Ascending aorta (tissue), 2 donors: Measurements from ENCODE around the gene MAN1B1. TPM values are rescaled to one million over a fixed set of nuclear protein-coding genes. Genes with fewer than 3 reads are reported as not detected.

Source experiments
- DNase-seq, 2 donors: peaks; one replicate each; pipeline ENCODE4 v3.0.0-alpha.2; 2019; ENCODE audit warnings: low spot score in 2 of 2
- H3K27ac ChIP-seq, 2 donors: fragments of 200-600 bp; sonication (generic); one replicate each; pipeline ENCODE4 v1.5.1; 2016 to 2017; ENCODE audit warnings: mild to moderate bottlenecking in 1 of 2
- H3K27me3 ChIP-seq: fragments of 200-600 bp; sonication (generic); one replicate; pipeline ENCODE4 v1.5.1; 2017
- H3K36me3 ChIP-seq, 2 donors: fragments of 200-600 bp; sonication (generic); one replicate each; pipeline ENCODE4 v1.5.1; 2016
- H3K4me1 ChIP-seq, 2 donors: fragments of 200-600 bp; sonication (generic); one replicate each; pipeline ENCODE4 v1.5.1; 2016 to 2017; ENCODE audit warnings: mild to moderate bottlenecking in 1 of 2
- H3K4me3 ChIP-seq, 2 donors: fragments of 200-600 bp; sonication (generic); one replicate each; pipeline ENCODE4 v1.5.1; 2016 to 2017; ENCODE audit warnings: mild to moderate bottlenecking in 1 of 2
- H3K9me3 ChIP-seq, 2 donors: fragments of 200-600 bp; sonication (generic); one replicate each; pipeline ENCODE4 v1.5.1; 2016
- CTCF ChIP-seq, 3 experiments: fragments of 200-600 bp in 2 of 3; fragments of 450-650 bp in 1 of 3; sonication (generic) in 2 of 3; IDR thresholded peaks; one replicate each; pipeline ENCODE4 v1.5.1; 2016 to 2019; ENCODE audit warnings: antibody characterized with exemption in 3 of 3, mild to moderate bottlenecking in 1 of 3, moderate library complexity in 1 of 3
- intact Hi-C: fragments of 100-400 bp; cut with DNase I; formaldehyde crosslinking; loops from one replicate; pipeline ENCODE4 v1.15.1; 2023
- total RNA-seq: library from RNA; depleted of rRNA; stranded (reverse); fragments of >200 nt; gene quantifications from one replicate; pipeline ENCODE4 v1.1.0, GENCODE V29; 2016

Gene MAN1B1
- total RNA-seq, 1 donor from 2014 or later: 85.3 TPM

GRCh38 chr9:137045294-137046087 is 41.3 kb upstream of the MAN1B1 start:
- no peak for TF ChIP-seq CTCF (IDR thresholded peaks at IDR 0.05)
- Histone ChIP-seq H3K27me3 (peaks cover 18% of the 10 kb centered on the region), H3K36me3 (peaks cover 3 to 8% of the 10 kb centered on the region in 2 donors), H3K4me3 (peak overlapping the region; percentile 72 to 81), H3K4me1 (peaks cover 5 to 20% of the 10 kb centered on the region in 2 donors), H3K27ac (peak overlapping the region; percentile 29 to 49), H3K9me3 (no peaks in the 10 kb centered on the region)
- DNase-seq: no peak
- intact Hi-C loops: loop anchor here (2.0 kb wide), 1 partner anchor 19 kb away; no protein-coding TSS in a partner anchor

GRCh38 chr9:137046088-137046787 is 40.5 kb upstream of the MAN1B1 start, which contains the start of gene NPDC1:
TSS of gene NPDC1 (minus strand) at chr9:137046177. CDS start at chr9:137045989, 188 bp downstream.
- H3K27me3 ChIP-seq: peaks cover 18% of the 10 kb centered on the region
- H3K36me3 ChIP-seq: peaks cover 0 to 3% of the 10 kb centered on the region in 2 donors
- no peaks in the 10 kb centered on the region for H3K9me3 ChIP-seq
- peak within 1 kb of the TSS; percentile 29 to 49 for H3K27ac ChIP-seq
- DNase-seq: peak in 1 of 2 donors; percentile 87
- intact Hi-C loops: loop anchor here (2.0 kb wide), 1 partner anchor 19 kb away; no protein-coding TSS in a partner anchor
- peak; percentile 75 to 83 (median 78) for TF ChIP-seq CTCF (IDR thresholded peaks at IDR 0.05)
- H3K4me3 ChIP-seq: peak within 1 kb of the TSS; percentile 72 to 81
- peaks cover 5 to 20% of the 10 kb centered on the region in 2 donors for H3K4me1 ChIP-seq

DNA sequence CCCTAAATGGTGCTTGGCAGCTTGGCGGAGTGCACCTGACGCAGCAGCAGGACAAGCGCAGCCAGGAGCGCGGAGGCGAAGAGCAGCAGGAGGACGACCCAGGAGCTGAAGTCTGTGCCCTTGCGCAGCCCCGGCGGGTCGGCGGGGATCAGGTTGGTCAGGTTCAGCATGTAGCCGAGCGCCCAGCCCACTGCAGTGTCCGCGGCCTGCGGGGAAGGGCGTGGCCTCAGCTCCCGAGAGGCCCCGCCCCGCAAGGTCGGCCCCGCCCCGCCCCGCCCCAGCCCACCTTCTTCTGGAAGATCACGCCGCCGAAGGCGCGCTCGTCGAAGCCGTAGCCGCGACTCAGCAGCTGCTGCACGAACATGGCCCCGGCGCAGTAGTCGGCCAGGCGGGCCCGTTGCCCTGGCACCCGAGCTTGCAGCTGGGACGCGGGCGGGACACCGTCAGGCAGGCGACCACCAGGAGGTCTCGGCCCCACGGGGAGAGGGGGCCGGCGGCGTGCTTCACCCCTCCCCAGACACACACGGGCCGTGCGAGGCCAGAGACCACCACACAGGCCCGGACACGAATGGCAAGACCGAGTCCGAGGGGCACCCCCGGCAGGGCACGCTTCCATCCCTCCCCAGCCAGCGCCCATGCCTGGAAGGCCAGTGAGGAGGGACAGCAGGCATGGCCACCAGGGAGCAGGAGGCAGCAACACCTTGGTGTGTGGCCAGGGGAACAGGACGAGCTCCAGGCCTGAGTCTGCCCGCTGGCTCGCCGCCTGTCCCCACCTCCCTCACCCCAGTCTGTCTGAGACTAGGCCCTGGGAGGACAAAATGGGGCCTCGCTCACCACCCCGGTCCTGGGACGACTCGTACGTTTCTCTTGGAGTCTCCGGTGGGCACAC is 37.9 kb upstream of the MAN1B1 start:
- intact Hi-C loops: no loop called here
- no peak overlapping the region for H3K27ac ChIP-seq
- no peaks in the 10 kb centered on the region for H3K36me3 ChIP-seq
- no peak for TF ChIP-seq CTCF (IDR thresholded peaks at IDR 0.05)
- no peak for DNase-seq
- peaks cover 34% of the 10 kb centered on the region for H3K27me3 ChIP-seq
- H3K4me3 ChIP-seq: no peak overlapping the region
- no peaks in the 10 kb centered on the region for H3K9me3 ChIP-seq
- H3K4me1 ChIP-seq: peaks cover 5 to 26% of the 10 kb centered on the region in 2 donors

DNA sequence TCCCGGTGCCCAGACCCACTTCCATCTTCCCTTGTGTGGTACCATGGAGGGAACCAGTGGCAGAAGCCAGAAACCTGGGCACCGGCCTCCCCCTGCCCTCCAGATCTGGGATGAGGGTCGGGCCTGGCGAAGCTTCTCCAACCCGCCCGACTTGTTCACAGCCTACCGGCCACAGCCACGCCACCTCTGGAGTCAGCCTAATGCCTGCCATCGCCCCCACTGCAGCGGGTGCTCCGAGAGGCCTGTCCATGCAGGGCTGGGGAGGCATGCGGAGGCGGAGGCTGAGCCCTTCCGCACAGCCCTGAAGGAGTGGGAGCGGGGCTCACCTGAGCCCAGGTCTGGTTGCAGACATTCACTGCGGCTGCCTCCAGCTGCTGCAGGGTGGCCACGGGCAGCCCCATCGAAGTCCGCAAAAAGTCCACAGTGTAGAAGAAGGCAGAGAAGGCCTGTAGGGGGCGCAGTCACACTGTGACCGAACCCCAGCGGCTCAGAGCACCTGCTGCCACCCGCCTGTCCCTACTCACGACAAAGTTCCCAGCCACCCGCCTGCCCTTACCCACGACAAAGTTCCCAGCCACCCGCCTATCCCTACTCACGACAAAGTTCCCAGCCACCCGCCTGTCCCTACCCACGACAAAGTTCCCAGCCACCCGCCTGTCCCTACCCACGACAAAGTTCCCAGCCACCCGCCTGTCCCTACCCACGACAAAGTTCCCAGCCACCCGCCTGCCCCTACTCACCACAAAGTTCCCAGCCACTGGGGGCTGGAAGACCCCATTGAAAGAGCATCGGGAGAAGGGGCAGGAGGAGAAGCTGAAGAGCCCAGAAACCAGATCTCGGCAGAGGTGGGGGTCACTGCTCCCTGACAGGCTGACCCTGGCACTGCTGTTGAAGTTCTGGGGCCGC is 37.0 kb upstream of the MAN1B1 start:
- intact Hi-C loops: no loop called here
- no peak overlapping the region for H3K27ac ChIP-seq

More for the DNA sequence above, 37.0 kb upstream of the MAN1B1 start:
- Histone ChIP-seq H3K36me3 (no peaks in the 10 kb centered on the region), H3K4me3 (no peak overlapping the region), H3K9me3 (no peaks in the 10 kb centered on the region), H3K27me3 (peaks cover 34% of the 10 kb centered on the region), H3K4me1 (peaks cover 3 to 20% of the 10 kb centered on the region in 2 donors)
- peak in 1 of 3 experiments; percentile 31 for TF ChIP-seq CTCF (IDR thresholded peaks at IDR 0.05)
- no peak for DNase-seq
